Measurements from ENCODE around the gene IGF2BP2.

IGF2BP2 gene

DNA sequence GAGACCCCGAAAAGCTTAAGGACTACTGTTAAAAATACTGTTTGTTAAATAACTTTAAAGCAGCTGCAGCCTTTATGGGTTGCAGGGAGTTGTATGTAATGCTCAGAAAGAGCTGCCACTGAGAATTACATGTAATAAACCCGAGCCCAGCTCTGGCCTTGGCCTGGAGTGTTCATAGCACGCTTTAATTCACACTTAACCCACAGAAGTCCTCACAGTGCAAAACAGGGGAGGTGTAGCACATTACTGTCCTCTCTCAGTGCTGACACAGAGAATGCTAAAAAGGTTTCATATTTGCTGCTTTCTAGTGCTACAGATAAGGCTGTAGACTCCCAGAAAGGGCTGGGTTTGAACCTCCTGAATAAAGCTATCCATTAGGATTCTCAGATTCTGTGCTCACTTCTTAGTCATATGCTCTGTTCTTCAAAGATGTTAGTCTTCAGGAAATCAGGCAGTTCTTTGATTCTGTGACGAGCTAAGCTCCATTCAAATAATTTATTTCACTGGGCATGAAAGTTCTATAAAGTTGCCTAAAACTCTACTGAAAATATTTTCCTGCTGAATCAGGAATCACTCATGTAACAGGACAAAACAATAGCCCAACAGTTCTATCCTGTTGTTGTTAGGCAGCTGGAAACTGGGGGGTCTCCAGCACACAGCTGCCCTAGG is 130.7 kb downstream of the IGF2BP2 start:
- H3K4me3 ChIP-seq (ENCODE audit: low read depth, low read length) = no peak overlapping the region
- TF ChIP-seq, protein P1, sequence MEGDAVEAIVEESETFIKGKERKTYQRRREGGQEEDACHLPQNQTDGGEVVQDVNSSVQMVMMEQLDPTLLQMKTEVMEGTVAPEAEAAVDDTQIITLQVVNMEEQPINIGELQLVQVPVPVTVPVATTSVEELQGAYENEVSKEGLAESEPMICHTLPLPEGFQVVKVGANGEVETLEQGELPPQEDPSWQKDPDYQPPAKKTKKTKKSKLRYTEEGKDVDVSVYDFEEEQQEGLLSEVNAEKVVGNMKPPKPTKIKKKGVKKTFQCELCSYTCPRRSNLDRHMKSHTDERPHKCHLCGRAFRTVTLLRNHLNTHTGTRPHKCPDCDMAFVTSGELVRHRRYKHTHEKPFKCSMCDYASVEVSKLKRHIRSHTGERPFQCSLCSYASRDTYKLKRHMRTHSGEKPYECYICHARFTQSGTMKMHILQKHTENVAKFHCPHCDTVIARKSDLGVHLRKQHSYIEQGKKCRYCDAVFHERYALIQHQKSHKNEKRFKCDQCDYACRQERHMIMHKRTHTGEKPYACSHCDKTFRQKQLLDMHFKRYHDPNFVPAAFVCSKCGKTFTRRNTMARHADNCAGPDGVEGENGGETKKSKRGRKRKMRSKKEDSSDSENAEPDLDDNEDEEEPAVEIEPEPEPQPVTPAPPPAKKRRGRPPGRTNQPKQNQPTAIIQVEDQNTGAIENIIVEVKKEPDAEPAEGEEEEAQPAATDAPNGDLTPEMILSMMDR (IDR thresholded peaks at IDR 0.05; ENCODE audit: control insufficient read depth, extremely low read depth, insufficient read depth) = no peak
- no peak for DNase-seq (ENCODE audit: low read depth)

DNA sequence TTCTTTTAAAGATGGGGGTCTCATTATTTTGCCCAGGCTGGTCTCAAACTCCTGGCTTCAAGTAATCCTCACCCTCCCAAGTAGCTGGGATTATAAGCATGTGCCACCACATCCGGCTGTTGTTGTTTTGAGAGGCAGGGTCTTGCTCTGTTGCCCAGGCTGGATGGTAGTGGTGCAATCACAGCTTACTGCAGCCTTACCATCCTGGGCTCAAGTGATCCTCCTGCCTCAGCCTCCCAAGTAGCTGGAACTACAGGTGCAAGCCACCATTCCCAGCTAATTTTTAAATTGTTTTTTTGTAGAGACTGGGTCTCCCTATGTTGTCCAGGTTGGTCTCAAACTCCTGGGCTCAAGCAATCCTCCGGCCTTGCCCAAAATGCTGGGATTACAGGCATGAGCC is 133.2 kb downstream of the IGF2BP2 start:
- H3K4me3 ChIP-seq (ENCODE audit: low read depth, low read length) = no peak overlapping the region
- TF ChIP-seq, protein P1 (IDR thresholded peaks at IDR 0.05; ENCODE audit: control insufficient read depth, extremely low read depth, insufficient read depth) = no peak
- no peak for DNase-seq (ENCODE audit: low read depth)

DNA sequence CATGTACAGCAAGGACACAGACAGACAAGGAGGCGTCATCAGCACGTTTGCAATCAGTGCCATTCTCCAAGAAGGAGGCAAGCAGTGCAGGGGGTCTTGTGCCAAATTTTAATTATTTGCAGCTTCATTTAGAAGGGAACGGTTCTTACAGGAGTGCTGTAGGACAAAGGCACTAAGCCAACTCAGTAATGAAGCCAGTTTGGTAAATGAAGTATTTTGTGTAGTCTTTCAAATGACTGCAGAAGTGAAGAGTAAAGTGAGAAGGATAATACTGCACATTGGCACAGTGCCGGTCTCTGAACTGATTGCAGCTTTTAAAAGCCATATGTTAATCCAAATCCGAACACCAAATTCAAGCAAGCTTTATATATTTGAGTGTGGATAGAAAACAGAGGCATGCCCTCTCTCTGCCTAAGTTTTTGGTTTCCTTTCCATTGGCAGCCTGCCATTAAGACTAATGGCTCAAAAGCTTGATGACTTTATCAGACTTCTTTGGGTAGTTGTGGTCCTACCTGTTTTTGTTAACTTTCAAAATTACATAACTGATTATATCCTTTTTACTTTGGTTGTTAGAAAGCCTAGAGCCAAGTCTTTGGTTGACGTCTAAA is 137.5 kb downstream of the IGF2BP2 start:
- TF ChIP-seq, protein P1 (IDR thresholded peaks at IDR 0.05; ENCODE audit: control insufficient read depth, extremely low read depth, insufficient read depth) = no peak
- no peak overlapping the region for H3K4me3 ChIP-seq (ENCODE audit: low read depth, low read length)
- DNase-seq (ENCODE audit: low read depth) = no peak

DNA sequence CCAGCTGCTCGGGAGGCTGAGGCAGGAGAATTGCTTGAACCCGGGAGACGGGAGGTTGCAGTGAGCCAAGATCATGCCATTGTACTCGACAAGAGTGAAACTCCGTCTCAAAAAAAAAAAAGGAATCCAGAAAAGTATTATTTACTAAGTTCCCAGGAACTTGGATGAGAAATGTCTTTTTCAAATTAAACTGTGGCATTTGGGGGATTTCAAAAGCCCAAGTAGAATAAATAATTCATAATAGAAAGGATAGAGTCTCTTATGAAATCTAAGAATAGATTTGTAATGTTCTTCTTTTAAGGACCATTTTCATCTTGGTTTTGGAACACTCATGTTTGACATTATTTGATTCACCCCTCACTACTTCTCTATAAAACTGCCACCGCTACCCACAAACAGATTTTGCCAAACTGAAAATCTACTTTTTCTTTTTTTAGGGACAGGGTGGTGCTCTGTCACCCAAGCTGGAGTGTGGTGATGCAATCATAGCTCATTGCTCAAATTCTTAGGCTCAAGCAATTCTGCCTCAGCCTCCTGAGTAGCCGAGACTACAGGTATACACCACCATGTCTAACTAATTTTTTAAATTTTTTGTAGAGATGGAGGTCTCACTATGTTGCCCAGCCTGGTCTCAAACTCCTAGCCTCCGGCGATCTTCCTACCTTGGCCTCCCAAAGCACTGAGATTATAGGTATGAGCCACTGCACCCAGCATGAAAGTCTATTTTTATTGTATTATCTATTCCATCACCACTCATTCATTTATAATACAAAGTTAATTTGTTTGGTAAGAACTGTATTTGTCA is 139.4 kb downstream of the IGF2BP2 start:
- TF ChIP-seq, protein P1 (IDR thresholded peaks at IDR 0.05; ENCODE audit: control insufficient read depth, extremely low read depth, insufficient read depth) = no peak
- H3K4me3 ChIP-seq (ENCODE audit: low read depth, low read length) = no peak overlapping the region
- DNase-seq (ENCODE audit: low read depth) = no peak

DNA sequence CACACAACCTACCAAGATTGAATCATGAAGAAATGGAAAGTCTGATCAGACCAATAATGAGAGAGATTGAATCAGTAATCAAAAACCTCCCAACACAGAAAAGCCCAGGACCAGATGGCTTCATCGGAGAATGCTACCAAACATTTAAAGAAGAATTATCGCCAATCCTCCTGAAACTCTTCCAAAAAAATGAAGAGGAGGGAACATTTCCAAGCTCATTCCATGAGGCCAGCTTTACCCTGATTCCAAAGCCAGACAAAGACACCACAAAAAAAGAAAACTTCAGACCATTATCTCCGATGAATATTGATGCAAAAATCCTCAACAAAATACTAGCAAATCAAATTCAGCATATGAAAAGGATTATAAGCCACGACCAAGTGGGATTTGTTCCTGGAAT is 144.6 kb downstream of the IGF2BP2 start:
- H3K4me3 ChIP-seq (ENCODE audit: low read depth, low read length) = no peak overlapping the region
- TF ChIP-seq, protein P1 (IDR thresholded peaks at IDR 0.05; ENCODE audit: control insufficient read depth, extremely low read depth, insufficient read depth) = no peak
- DNase-seq (ENCODE audit: low read depth) = no peak

DNA sequence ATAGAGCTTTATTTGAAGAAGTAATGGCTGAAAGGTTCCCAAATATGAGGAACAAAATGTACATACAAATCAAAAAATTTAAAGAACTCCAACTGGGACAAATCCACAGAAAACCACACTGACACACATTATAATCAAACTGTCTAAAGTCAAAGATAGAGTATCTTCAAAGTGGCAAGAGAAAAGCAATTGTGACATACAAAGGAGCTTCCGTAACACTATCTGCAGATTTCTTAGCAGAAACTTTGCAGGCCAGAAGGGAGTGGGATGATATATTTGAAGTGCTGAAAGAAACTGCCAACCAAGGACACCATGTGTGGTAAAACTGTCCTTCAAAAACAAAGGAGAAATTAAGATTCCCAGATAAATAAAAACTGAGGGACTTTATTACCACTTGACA is 146.8 kb downstream of the IGF2BP2 start:
- TF ChIP-seq, protein P1 (IDR thresholded peaks at IDR 0.05; ENCODE audit: control insufficient read depth, extremely low read depth, insufficient read depth) = no peak
- no peak overlapping the region for H3K4me3 ChIP-seq (ENCODE audit: low read depth, low read length)
- DNase-seq (ENCODE audit: low read depth) = no peak
